22Rv1 (cell line): ENCODE measurements around the gene ANKS1B.

ENCODE experiments used
- ZFX ChIP-seq: fragments of 450-650 bp; IDR thresholded peaks from 2 replicates; pipeline ENCODE4 v1.6.1; 2017; ENCODE audit warnings: antibody characterized with exemption, borderline replicate concordance
- TF ChIP-seq, protein P1 (sequence below): fragments of 450-650 bp; IDR thresholded peaks from 2 replicates; pipeline ENCODE4 v1.5.1; 2017; ENCODE audit warnings: mild to moderate bottlenecking

- TF ChIP-seq, protein P1, sequence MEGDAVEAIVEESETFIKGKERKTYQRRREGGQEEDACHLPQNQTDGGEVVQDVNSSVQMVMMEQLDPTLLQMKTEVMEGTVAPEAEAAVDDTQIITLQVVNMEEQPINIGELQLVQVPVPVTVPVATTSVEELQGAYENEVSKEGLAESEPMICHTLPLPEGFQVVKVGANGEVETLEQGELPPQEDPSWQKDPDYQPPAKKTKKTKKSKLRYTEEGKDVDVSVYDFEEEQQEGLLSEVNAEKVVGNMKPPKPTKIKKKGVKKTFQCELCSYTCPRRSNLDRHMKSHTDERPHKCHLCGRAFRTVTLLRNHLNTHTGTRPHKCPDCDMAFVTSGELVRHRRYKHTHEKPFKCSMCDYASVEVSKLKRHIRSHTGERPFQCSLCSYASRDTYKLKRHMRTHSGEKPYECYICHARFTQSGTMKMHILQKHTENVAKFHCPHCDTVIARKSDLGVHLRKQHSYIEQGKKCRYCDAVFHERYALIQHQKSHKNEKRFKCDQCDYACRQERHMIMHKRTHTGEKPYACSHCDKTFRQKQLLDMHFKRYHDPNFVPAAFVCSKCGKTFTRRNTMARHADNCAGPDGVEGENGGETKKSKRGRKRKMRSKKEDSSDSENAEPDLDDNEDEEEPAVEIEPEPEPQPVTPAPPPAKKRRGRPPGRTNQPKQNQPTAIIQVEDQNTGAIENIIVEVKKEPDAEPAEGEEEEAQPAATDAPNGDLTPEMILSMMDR = no peak
- no peak for TF ChIP-seq ZFX
Measured at GRCh38 chr12:99954724-99955123, 30.0 kb downstream of the ANKS1B start.
